Uterus (tissue), 4 donors: ENCODE results near the gene RASSF4. TPM values are rescaled to one million over a fixed set of nuclear protein-coding genes. Genes with fewer than 3 reads are reported as not detected.

ENCODE experiments used
- DNase-seq, 2 donors: peaks; one replicate each; pipeline ENCODE4 v3.0.0-alpha.2; 2019 to 2020
- H3K27ac ChIP-seq, 2 donors: fragments of 200-600 bp; sonication (generic); 1 replicate in 1 of 2; 2 replicates in 1 of 2; pipeline ENCODE4 v1.5.1; 2016 to 2018
- H3K27me3 ChIP-seq, 2 donors: fragments of 200-600 bp; sonication (generic); one replicate each; pipeline ENCODE4 v1.5.1; 2018 to 2019; ENCODE audit warnings: control low read depth in 1 of 2
- H3K36me3 ChIP-seq, 2 donors: fragments of 200-600 bp; sonication (generic); one replicate each; pipeline ENCODE4 v1.5.1; 2019; ENCODE audit warnings: control low read depth in 1 of 2
- H3K4me1 ChIP-seq, 2 donors: fragments of 200-600 bp; sonication (generic); one replicate each; pipeline ENCODE4 v1.5.1; 2018 to 2019; ENCODE audit warnings: control low read depth in 1 of 2
- H3K4me3 ChIP-seq, 2 donors: fragments of 200-600 bp; sonication (generic); 1 replicate in 1 of 2; 2 replicates in 1 of 2; pipeline ENCODE4 v1.5.1; 2018 to 2019; ENCODE audit warnings: mild to moderate bottlenecking in 1 of 2
- H3K9me3 ChIP-seq, 2 donors: fragments of 200-600 bp; sonication (generic); one replicate each; pipeline ENCODE4 v1.5.1; 2019; ENCODE audit warnings: control low read depth in 1 of 2
- CTCF ChIP-seq, 4 experiments: fragments of 200-600 bp in 2 of 4; fragments of 450-650 bp in 2 of 4; sonication (generic) in 2 of 4; IDR thresholded peaks; one replicate each; pipeline ENCODE4 v1.5.1; 2016 to 2019; ENCODE audit warnings: antibody characterized with exemption in 4 of 4, mild to moderate bottlenecking in 2 of 4, moderate library complexity in 1 of 4
- POLR2A ChIP-seq, 2 donors: fragments of 450-650 bp; IDR thresholded peaks; one replicate each; pipeline ENCODE4 v1.6.1; 2016; ENCODE audit warnings: antibody characterized with exemption in 2 of 2, mild to moderate bottlenecking in 1 of 2, moderate library complexity in 1 of 2
- intact Hi-C: fragments of 100-400 bp; cut with DNase I; formaldehyde crosslinking; loops from one replicate; pipeline ENCODE4 v1.15.1; 2023; ENCODE audit warnings: low total_unique reads
- total RNA-seq, 4 donors: library from RNA; depleted of rRNA in 3 of 4; stranded (reverse); fragments of >200 nt in 3 of 4; gene quantifications; one replicate each; pipeline versions ENCODE4 v1.1.0 to v1.2.4, GENCODE V29; 2014 to 2023
- donor health status: DM: yes; HTN: yes; CAD: no.

The RASSF4 gene
- total RNA-seq, 4 donors from 2014 or later = 6.1 to 26.5 (median 8.2) TPM

GRCh38 chr10:44956226-44956625 lies 3.4 kb upstream of the RASSF4 start:
- peaks cover 0 to 8% of the 10 kb centered on the region in 2 donors for H3K4me1 ChIP-seq
- no peak for TF ChIP-seq CTCF (IDR thresholded peaks at IDR 0.05)
- no peak for TF ChIP-seq POLR2A (IDR thresholded peaks at IDR 0.05)
- no peaks in the 10 kb centered on the region for H3K27me3 ChIP-seq
- no peak for DNase-seq
- no peaks in the 10 kb centered on the region for H3K36me3 ChIP-seq
- no peaks in the 10 kb centered on the region for H3K9me3 ChIP-seq
- intact Hi-C loops = no loop called here
- H3K4me3 ChIP-seq = no peak overlapping the region
- H3K27ac ChIP-seq = peak overlapping the region; percentile 26 to 65

- DNase-seq = no peak
- no peak overlapping the region for H3K4me3 ChIP-seq
- H3K9me3 ChIP-seq = no peaks in the 10 kb centered on the region
- no peak for TF ChIP-seq CTCF (IDR thresholded peaks at IDR 0.05)
- peak overlapping the region; percentile 26 to 86 for H3K27ac ChIP-seq
- peaks cover 0 to 8% of the 10 kb centered on the region in 2 donors for H3K4me1 ChIP-seq
- intact Hi-C loops = no loop called here
- H3K36me3 ChIP-seq = no peaks in the 10 kb centered on the region
- no peaks in the 10 kb centered on the region for H3K27me3 ChIP-seq
Measured at GRCh38 chr10:44956717-44957706, 2.6 kb upstream of the RASSF4 start.

GRCh38 chr10:44958196-44958897 lies 1.3 kb upstream of the RASSF4 start:
- Histone ChIP-seq H3K9me3 (no peaks in the 10 kb centered on the region), H3K4me1 (peaks cover 0 to 8% of the 10 kb centered on the region in 2 donors), H3K27ac (peak overlapping the region; percentile 75 to 86), H3K27me3 (no peaks in the 10 kb centered on the region), H3K36me3 (no peaks in the 10 kb centered on the region), H3K4me3 (peak overlapping the region; percentile 61 to 71)
- no peak for TF ChIP-seq CTCF (IDR thresholded peaks at IDR 0.05)
- no peak for DNase-seq
- intact Hi-C loops = no loop called here

- Histone ChIP-seq H3K9me3 (no peaks in the 10 kb centered on the region), H3K27ac (peak overlapping the region; percentile 75 to 86), H3K36me3 (no peaks in the 10 kb centered on the region), H3K4me1 (peaks cover 0 to 8% of the 10 kb centered on the region in 2 donors), H3K27me3 (no peaks in the 10 kb centered on the region), H3K4me3 (peak overlapping the region; percentile 61 to 71)
- intact Hi-C loops = no loop called here
- TF ChIP-seq CTCF (IDR thresholded peaks at IDR 0.05) (no peak), POLR2A (IDR thresholded peaks at IDR 0.05) (no peak)
- no peak for DNase-seq
Measured at GRCh38 chr10:44958898-44959246, 730 bp upstream of the RASSF4 start.

GRCh38 chr10:44960088-44960460 lies 472 bp downstream of the RASSF4 start:
- Histone ChIP-seq H3K27ac (peak overlapping the region; percentile 12 to 34), H3K36me3 (no peaks in the 10 kb centered on the region), H3K4me1 (peaks cover 0 to 8% of the 10 kb centered on the region in 2 donors), H3K27me3 (no peaks in the 10 kb centered on the region), H3K4me3 (peak overlapping the region; percentile 35 to 71), H3K9me3 (no peaks in the 10 kb centered on the region)
- DNase-seq = no peak
- TF ChIP-seq CTCF (IDR thresholded peaks at IDR 0.05) (no peak), POLR2A (IDR thresholded peaks at IDR 0.05) (no peak)
- intact Hi-C loops = no loop called here
